Fibroblast of skin of left biceps (primary cell): ENCODE results near the gene ALG1.
A peak's percentile ranks its signal among the peaks of the same experiment; 100 is the strongest.
"Not testable (repeated sequence)": the region's sequence is repeated elsewhere in the genome, so short reads cannot be mapped to it uniquely, and the experiment has no call there.

ENCODE experiments used
- DNase-seq, 2 experiments: peaks; one replicate each; pipeline ENCODE4 v3.0.0-alpha.2; 2013; ENCODE audit warnings: low read depth in 2 of 2

Gene ALG1

GRCh38 chr16:5098221-5099159 is 26.8 kb downstream of the ALG1 start:
- DNase-seq = peak in 1 of 2 experiments; percentile 28

DNA sequence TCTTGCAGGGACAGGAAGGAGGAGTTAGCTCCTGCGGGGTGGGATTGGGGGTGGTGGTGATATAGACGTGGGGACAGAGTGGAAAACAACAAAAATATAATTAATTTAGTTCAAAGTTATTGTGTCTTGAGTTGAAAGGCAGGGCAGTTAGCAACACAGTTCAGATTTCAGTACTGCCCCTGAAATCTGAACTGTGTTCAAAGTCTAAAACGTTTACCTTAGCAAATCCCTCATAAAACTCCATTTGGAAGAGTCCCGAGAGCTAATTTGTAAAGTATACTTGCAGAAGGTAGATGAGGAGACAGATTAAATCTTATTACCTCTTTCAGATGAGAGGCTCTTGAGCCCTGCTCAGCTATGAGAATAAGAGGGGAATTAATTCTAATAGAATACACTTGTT is 27.5 kb downstream of the ALG1 start:
- DNase-seq = not testable (repeated sequence)

DNA sequence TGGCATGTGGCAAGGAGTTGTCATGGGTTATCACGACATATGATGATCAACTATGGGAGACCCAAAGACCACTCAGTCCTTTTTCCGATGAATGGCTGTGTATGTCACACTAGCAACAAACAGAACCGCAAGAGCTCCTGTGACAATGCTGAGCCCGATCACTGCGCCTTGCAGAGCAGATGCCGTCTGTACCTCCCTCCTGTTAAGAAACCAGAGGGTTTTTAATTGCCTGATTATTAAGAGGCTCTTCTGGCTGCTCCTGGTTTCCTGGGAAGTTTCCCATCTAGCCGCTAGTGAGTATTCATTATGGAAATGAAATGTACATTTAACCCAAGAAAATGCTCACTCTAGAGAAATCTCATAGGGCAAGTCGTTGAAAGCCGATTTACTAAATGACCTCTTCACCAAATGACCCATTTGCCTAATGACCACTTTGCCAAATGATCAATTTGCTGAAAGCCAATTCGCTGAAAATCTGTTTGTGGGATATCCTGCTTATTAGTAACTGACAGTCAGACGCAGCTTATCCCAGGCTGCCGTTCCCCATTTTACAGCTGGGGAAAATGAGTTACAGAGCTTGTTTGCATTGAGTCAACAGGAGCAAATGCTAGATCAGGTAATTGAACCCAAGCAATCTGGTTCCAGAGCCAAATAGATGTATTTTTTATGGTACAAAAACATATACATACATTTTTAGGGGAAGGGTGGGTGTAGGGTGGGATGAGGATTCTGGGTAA is 31.8 kb downstream of the ALG1 start:
- not testable (repeated sequence) for DNase-seq

DNA sequence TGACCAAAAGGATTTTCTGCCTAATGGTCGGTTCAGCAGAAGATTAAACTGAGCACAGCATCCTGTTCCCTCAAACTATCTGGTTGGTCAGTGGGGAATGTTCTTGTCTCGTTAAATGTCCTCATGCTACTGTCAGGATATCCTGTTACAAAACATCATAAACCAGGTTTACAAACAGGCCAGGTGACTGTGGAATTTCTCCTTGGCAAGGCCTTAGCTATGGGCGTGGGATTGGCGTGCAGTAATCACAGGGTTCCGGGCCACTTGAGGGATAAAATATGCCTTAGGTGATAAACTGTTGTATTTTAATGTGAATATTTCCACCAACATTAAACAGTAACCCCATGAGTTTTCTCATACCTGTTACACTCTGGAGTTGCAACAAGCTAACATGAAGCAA is 33.4 kb downstream of the ALG1 start:
- DNase-seq = not testable (repeated sequence)

GRCh38 chr16:5108505-5109158 is 37.0 kb downstream of the ALG1 start:
- no peak for DNase-seq

- DNase-seq = not testable (repeated sequence)
These were observed 39.3 kb downstream of the ALG1 start for GRCh38 chr16:5110933-5111332.

GRCh38 chr16:5116780-5117295 is 45.2 kb downstream of the ALG1 start:
- DNase-seq = not testable (repeated sequence)

DNA sequence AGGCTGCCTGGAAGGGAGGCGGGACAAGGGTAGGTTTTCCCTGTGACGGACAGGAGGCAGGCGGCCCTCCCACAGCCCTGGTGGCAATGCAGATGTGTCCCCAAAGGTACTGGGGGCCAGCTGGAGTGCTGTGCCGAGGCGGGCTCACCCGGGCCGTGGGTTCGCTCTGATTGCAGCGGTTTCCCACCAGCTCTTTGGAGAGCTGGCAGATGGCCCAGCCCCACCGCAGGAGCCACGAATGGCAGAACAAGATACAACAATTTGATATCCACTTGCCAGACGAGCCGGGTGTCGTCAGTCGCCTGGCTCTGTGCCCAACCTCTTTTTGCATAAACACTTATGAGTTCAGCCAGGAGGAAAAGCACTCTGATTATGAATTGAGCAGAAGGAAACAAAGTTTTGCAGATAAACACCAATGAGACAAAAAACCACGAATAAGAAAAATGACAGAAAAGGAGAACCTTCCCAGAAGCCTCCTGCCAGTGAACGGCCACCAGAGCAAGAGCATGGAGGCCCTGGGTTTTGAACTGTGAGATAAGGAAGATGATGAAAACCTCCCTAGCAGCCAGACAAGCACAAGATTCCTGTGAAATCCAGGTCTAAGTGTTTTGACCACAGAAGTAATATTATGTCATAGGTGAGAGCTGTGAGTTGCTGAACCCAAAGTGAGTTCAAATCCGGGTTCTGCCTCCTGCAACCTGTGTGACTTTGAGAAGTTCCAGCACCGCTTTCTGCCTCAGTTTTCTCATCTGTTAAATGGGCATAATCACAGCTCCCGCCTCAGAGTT is 45.9 kb downstream of the ALG1 start:
- DNase-seq = peak; percentile 3 to 8

DNA sequence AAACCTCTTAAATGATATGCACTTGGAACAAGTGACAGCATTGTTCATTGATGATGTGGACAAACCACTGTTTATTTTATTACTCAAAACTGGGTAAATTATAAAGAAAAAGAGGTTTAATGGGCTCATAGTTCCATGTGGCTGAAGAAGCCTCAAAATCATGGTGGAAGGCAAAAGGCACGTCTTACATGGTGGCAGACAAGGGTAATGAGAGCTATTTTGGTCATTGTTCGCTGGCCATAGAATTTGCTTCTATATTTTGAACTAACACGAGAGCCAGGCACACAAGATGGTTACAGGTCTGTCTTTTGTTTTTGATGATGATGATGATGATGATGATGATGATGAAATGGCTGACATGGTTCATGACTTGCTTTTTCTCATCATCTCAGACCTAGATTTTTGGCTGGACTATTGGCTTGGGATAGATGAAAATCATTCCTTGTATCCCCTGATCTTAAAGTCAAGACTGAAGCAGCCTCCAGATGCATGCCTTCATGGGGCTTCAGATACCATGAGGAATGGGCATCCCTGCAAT is 59.9 kb downstream of the ALG1 start:
- DNase-seq = not testable (repeated sequence)

GRCh38 chr16:5132915-5133600 is 61.4 kb downstream of the ALG1 start:
- DNase-seq = not testable (repeated sequence)

DNA sequence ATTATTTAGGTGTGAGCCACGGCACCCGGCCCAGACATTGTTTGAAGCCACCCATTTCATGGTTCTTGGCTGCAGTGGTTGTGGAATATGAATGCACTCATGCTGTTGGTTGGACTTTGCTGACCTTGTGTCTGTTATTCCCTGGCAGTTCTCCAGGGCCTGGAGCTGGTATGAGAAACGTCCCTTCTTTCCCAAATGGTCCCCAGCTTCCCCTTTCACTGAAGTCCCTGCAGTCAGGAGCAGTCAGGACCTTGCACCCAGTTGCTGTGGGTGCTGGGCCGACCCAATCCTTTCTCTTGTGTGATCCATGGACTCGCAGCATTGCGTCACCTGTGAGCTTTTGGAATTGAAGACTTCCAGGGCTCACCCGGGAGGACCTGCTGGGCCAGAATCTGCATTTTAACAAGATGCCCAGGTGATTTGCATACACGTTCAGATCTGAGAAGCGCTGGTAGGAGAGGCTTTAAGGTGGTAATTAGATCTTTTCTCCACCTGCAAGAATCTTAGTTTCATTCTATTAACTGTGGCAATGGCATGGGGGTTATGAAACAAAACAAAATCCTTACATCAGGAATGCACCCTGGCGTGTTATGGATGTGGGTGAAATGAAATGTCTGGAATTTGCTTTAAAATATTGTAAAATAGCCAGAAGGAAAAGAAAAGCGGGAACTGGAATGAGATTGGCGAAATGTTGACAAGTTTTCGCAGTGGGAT is 63.3 kb downstream of the ALG1 start:
- not testable (repeated sequence) for DNase-seq
